Uterus (tissue), 4 donors: ENCODE results near the gene RBM6. TPM values are rescaled to one million over a fixed set of nuclear protein-coding genes. Genes with fewer than 3 reads are reported as not detected.
"Not testable (repeated sequence)": the region's sequence is repeated elsewhere in the genome, so short reads cannot be mapped to it uniquely, and the experiment has no call there.

Experiments
- DNase-seq, 2 donors: peaks; one replicate each; pipeline ENCODE4 v3.0.0-alpha.2; 2019 to 2020
- H3K27ac ChIP-seq, 2 donors: fragments of 200-600 bp; sonication (generic); 1 replicate in 1 of 2; 2 replicates in 1 of 2; pipeline ENCODE4 v1.5.1; 2016 to 2018
- H3K27me3 ChIP-seq, 2 donors: fragments of 200-600 bp; sonication (generic); one replicate each; pipeline ENCODE4 v1.5.1; 2018 to 2019; ENCODE audit warnings: control low read depth in 1 of 2
- H3K36me3 ChIP-seq, 2 donors: fragments of 200-600 bp; sonication (generic); one replicate each; pipeline ENCODE4 v1.5.1; 2019; ENCODE audit warnings: control low read depth in 1 of 2
- H3K4me1 ChIP-seq, 2 donors: fragments of 200-600 bp; sonication (generic); one replicate each; pipeline ENCODE4 v1.5.1; 2018 to 2019; ENCODE audit warnings: control low read depth in 1 of 2
- H3K4me3 ChIP-seq, 2 donors: fragments of 200-600 bp; sonication (generic); 1 replicate in 1 of 2; 2 replicates in 1 of 2; pipeline ENCODE4 v1.5.1; 2018 to 2019; ENCODE audit warnings: mild to moderate bottlenecking in 1 of 2
- H3K9me3 ChIP-seq, 2 donors: fragments of 200-600 bp; sonication (generic); one replicate each; pipeline ENCODE4 v1.5.1; 2019; ENCODE audit warnings: control low read depth in 1 of 2
- POLR2A ChIP-seq, 2 donors: fragments of 450-650 bp; IDR thresholded peaks; one replicate each; pipeline ENCODE4 v1.6.1; 2016; ENCODE audit warnings: antibody characterized with exemption in 2 of 2, mild to moderate bottlenecking in 1 of 2, moderate library complexity in 1 of 2
- intact Hi-C: fragments of 100-400 bp; cut with DNase I; formaldehyde crosslinking; loops from one replicate; pipeline ENCODE4 v1.15.1; 2023; ENCODE audit warnings: low total_unique reads
- total RNA-seq, 4 donors: library from RNA; depleted of rRNA in 3 of 4; stranded (reverse); fragments of >200 nt in 3 of 4; gene quantifications; one replicate each; pipeline versions ENCODE4 v1.1.0 to v1.2.4, GENCODE V29; 2014 to 2023
- TF ChIP-seq, protein P1 (sequence below), 4 experiments: fragments of 200-600 bp in 2 of 4; fragments of 450-650 bp in 2 of 4; sonication (generic) in 2 of 4; IDR thresholded peaks; one replicate each; pipeline ENCODE4 v1.5.1; 2016 to 2019; ENCODE audit warnings: antibody characterized with exemption in 4 of 4, mild to moderate bottlenecking in 2 of 4, moderate library complexity in 1 of 4
- donor health status: DM: yes; HTN: yes; CAD: no.

Gene RBM6
- total RNA-seq, 4 donors from 2014 or later: 63.2 to 143 (median 116) TPM

DNA sequence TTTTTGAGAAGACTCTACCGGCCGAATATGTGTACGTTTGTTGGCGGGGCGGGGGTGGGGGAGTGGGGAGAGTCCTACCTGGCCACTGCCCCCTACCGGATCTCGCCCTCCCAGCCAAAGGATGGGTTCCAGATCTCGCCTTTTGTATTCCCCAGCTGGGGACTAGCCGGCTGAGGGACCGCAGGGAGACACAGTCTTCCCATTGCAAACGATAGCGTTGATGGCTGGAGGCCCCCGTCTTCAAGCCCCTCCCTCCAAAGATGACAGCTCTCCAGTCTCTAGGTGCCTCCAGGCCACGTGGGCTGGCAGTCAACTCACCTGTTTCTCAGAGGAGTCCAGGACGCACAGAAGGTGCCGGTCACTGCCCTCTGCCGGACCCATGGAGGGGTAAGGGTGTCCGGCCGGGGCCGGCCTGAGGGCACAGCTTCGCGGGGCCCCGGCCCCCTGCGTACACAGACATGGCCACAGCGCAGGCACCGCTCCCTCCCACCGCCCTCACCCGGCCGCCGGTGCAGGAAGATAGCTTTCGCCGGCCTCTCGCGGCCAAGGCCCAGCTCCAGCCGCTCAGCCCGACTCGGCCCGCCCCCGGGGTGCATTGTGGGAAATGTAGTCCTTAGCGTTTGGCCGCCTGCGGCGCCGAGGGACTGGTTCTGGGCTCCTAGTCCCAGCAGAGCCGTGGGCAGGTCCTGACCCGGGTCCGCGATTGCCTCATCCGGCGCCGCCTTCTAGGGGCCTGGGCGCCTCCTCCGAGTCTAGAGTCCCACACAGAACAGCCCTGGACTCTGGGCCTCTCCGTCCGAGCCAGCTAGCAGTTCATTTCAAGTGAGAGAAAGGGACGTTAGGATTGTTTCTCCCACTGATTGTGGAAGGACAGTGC lies 10.4 kb upstream of the RBM6 start, which contains the start of gene MON1A:
Gene MON1A, minus strand, starts transcription at position 521 of the 877 bp plus-strand sequence. CDS start 16,465 bp downstream, outside the sequence.
- no peaks in the 10 kb centered on the region for H3K9me3 ChIP-seq
- intact Hi-C loops: no loop called here
- H3K4me3 ChIP-seq: peak within 1 kb of the TSS; percentile 77
- no peaks in the 10 kb centered on the region for H3K4me1 ChIP-seq
- H3K36me3 ChIP-seq: no peaks in the 10 kb centered on the region
- no peaks in the 10 kb centered on the region for H3K27me3 ChIP-seq
- peak; percentile 95 to 99 for DNase-seq
- TF ChIP-seq, protein P1, sequence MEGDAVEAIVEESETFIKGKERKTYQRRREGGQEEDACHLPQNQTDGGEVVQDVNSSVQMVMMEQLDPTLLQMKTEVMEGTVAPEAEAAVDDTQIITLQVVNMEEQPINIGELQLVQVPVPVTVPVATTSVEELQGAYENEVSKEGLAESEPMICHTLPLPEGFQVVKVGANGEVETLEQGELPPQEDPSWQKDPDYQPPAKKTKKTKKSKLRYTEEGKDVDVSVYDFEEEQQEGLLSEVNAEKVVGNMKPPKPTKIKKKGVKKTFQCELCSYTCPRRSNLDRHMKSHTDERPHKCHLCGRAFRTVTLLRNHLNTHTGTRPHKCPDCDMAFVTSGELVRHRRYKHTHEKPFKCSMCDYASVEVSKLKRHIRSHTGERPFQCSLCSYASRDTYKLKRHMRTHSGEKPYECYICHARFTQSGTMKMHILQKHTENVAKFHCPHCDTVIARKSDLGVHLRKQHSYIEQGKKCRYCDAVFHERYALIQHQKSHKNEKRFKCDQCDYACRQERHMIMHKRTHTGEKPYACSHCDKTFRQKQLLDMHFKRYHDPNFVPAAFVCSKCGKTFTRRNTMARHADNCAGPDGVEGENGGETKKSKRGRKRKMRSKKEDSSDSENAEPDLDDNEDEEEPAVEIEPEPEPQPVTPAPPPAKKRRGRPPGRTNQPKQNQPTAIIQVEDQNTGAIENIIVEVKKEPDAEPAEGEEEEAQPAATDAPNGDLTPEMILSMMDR (IDR thresholded peaks at IDR 0.05): peak in 3 of 4 experiments; percentile 28 to 51 (median 44)
- peak; percentile 21 to 64 for TF ChIP-seq POLR2A (IDR thresholded peaks at IDR 0.05)
- peak within 1 kb of the TSS; percentile 82 to 86 for H3K27ac ChIP-seq

DNA sequence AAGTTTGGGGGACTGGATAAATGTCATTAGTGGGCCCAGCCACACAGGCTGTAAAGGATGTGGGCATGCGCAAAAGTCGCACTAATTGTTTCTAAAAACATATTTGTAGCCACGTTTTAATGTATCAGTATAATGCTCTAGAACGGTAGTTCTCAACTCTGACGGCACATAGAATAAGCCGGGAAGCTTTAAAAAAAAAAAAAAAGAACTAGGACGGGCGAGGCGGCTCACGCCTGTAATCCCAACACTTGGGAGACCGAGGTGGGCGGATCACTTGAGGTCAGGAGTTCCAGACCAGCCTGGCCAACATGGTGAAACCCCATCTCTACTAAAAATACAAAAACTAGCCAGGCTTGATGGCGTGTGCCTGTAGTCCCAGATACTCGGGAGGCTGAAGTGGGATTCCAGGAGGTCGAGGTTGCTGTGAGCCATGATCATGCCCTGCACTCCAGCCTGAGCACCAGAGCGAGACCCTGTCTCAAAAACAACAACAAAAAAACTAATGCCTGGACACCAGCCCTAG lies 9.7 kb upstream of the RBM6 start:
- no peak for DNase-seq
- intact Hi-C loops: no loop called here

DNA sequence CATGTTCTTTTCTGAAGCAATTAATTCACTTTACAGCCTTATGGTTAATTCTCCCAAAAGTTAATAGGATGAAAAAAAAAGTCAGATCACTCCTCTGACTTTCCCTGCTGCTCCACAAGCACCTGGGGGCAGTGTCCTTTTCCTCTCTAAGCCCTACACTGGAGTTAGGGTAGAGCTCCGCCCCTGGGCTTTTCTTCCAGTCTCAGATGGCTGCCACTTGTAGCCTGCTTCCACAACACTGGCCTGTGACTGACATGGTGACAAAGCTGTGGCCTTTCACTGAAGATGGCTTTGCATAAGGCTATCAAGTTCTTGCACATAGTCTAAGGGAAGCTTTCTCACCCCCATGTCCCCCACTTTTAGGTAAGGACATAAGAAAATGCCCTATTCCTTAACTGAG lies 9.0 kb upstream of the RBM6 start:
- H3K4me1 ChIP-seq: no peaks in the 10 kb centered on the region
- H3K36me3 ChIP-seq: no peaks in the 10 kb centered on the region
- intact Hi-C loops: no loop called here
- no peaks in the 10 kb centered on the region for H3K9me3 ChIP-seq
- H3K27me3 ChIP-seq: no peaks in the 10 kb centered on the region
- H3K27ac ChIP-seq: peak overlapping the region; percentile 82 to 86
- no peak for DNase-seq
- TF ChIP-seq, protein P1 (IDR thresholded peaks at IDR 0.05): no peak
- no peak for TF ChIP-seq POLR2A (IDR thresholded peaks at IDR 0.05)
- no peak overlapping the region for H3K4me3 ChIP-seq

More for the DNA sequence above, 9.7 kb upstream of the RBM6 start:
- peak overlapping the region; percentile 77 for H3K4me3 ChIP-seq
- no peaks in the 10 kb centered on the region for H3K36me3 ChIP-seq
- H3K27me3 ChIP-seq: no peaks in the 10 kb centered on the region
- no peak for TF ChIP-seq POLR2A (IDR thresholded peaks at IDR 0.05)
- TF ChIP-seq, protein P1 (IDR thresholded peaks at IDR 0.05): no peak
- peak overlapping the region; percentile 82 to 86 for H3K27ac ChIP-seq
- H3K4me1 ChIP-seq: no peaks in the 10 kb centered on the region
- H3K9me3 ChIP-seq: no peaks in the 10 kb centered on the region

DNA sequence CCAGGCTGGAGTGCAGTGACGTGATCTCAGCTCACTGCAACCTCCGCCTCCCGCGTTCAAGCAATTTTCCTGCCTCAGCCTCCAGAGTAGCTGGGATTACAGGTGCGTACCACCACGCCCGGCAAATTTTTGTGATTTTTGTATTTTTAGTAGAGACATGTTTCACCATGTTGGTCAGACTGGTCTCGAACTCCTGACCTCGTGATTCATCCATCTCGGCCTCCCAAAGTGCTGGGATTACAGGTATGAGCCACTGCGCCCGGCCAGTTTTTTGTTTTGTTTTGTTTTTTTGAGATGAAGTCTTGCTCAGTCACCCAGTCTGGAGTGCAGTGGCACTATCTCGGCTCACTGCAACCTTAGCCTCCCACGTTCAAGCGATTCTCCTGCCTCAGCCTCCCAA lies 7.7 kb upstream of the RBM6 start:
- DNase-seq, H3K36me3 ChIP-seq, H3K4me3 ChIP-seq, H3K27ac ChIP-seq, H3K4me1 ChIP-seq, H3K9me3 ChIP-seq, intact Hi-C loops, H3K27me3 ChIP-seq: not testable (repeated sequence)

DNA sequence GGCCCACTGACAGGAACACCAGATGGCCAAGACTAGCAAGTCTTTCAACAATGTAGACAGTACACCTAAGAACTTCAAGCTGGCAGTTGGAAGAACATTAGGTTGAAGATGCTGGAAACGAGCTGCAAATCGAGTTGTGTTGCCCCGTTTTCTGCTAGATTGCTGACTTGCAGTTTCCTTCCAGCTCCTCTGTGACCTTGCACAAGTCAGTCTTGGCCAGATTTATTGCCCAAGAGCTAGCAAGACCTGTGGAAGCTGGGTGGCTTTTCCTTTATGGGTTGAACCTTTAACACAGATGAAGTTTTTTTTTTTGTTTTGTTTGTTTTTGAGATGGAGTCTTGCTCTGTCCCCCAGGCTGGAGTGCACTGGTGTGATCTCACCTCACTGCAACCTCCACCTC lies 2.9 kb upstream of the RBM6 start:
- no peak for TF ChIP-seq POLR2A (IDR thresholded peaks at IDR 0.05)
- TF ChIP-seq, protein P1 (IDR thresholded peaks at IDR 0.05): no peak
- H3K27ac ChIP-seq: no peak overlapping the region
- peaks cover 0 to 3% of the 10 kb centered on the region in 2 donors for H3K4me1 ChIP-seq
- no peak overlapping the region for H3K4me3 ChIP-seq
- H3K27me3 ChIP-seq: no peaks in the 10 kb centered on the region
- intact Hi-C loops: no loop called here
- H3K36me3 ChIP-seq: no peaks in the 10 kb centered on the region
- DNase-seq: no peak
- no peaks in the 10 kb centered on the region for H3K9me3 ChIP-seq
